Keratinocyte (primary cell): ENCODE results near the gene AHSP. TPM values are rescaled to one million over a fixed set of nuclear protein-coding genes. Genes with fewer than 3 reads are reported as not detected.

Source experiments
- DNase-seq: peaks from one replicate; pipeline ENCODE4 v3.0.0-alpha.2; 2011; ENCODE audit warnings: low read depth, missing footprints, low spot score
- FAIRE-seq: peaks from 2 replicates; lab custom pipeline; 2011; peaks lifted over from hg19 to GRCh38; lab: Jason Lieb, UNC
- H2AFZ ChIP-seq: 2 replicates; pipeline ENCODE4 v1.6.0; 2012; ENCODE audit warnings: low read length, control low read depth, inconsistent platforms; ENCODE audit not compliant: control insufficient read depth
- H3K27ac ChIP-seq: 2 replicates; pipeline ENCODE4 v1.5.1; 2011; ENCODE audit warnings: low read length; ENCODE audit not compliant: control insufficient read depth, insufficient read depth
- H3K27me3 ChIP-seq: 3 replicates; pipeline ENCODE4 v1.6.0; 2011; ENCODE audit warnings: low read length; ENCODE audit not compliant: control insufficient read depth, insufficient read depth; ENCODE audit errors: extremely low read depth
- H3K36me3 ChIP-seq, 2 experiments: 2 replicates in 1 of 2; 3 replicates in 1 of 2; pipeline ENCODE4 v1.5.1; 2011; ENCODE audit warnings: low read length in 2 of 2, mild to moderate bottlenecking in 1 of 2; ENCODE audit not compliant: control insufficient read depth in 2 of 2, insufficient read depth in 2 of 2; ENCODE audit errors: extremely low read depth in 1 of 2
- H3K4me1 ChIP-seq: 3 replicates; pipeline ENCODE4 v1.5.1; 2011; ENCODE audit warnings: low read length; ENCODE audit not compliant: control insufficient read depth, insufficient read depth; ENCODE audit errors: extremely low read depth
- H3K4me2 ChIP-seq: 3 replicates; pipeline ENCODE4 v1.6.0; 2011; ENCODE audit warnings: low read depth, low read length; ENCODE audit not compliant: control insufficient read depth, insufficient read depth; ENCODE audit errors: extremely low read depth
- H3K4me3 ChIP-seq, 3 experiments: fragments of 200-600 bp in 1 of 3; sonication (generic) in 1 of 3; 2 replicates in 2 of 3; 3 replicates in 1 of 3; pipeline ENCODE4 v1.5.1; 2011 to 2016; ENCODE audit warnings: low read length in 3 of 3, mild to moderate bottlenecking in 3 of 3, control low read depth in 2 of 3, inconsistent platforms in 1 of 3, low read depth in 1 of 3, mixed read lengths in 1 of 3, mixed run types in 1 of 3, moderate library complexity in 1 of 3; ENCODE audit not compliant: control insufficient read depth in 2 of 3, insufficient read depth in 2 of 3; ENCODE audit errors: extremely low read depth in 1 of 3
- H3K79me2 ChIP-seq: 2 replicates; pipeline ENCODE4 v1.6.0; 2012; ENCODE audit warnings: low read length; ENCODE audit not compliant: control insufficient read depth, insufficient read depth
- H3K9ac ChIP-seq: 3 replicates; pipeline ENCODE4 v1.6.0; 2011; ENCODE audit warnings: low read length; ENCODE audit not compliant: control insufficient read depth, insufficient read depth; ENCODE audit errors: extremely low read depth
- H3K9me1 ChIP-seq: 3 replicates; pipeline ENCODE4 v1.6.0; 2011; ENCODE audit warnings: low read length; ENCODE audit not compliant: control insufficient read depth, insufficient read depth; ENCODE audit errors: extremely low read depth
- H3K9me3 ChIP-seq: 2 replicates; pipeline ENCODE4 v1.5.1; 2012; ENCODE audit warnings: low read depth, low read length; ENCODE audit not compliant: control insufficient read depth
- H4K20me1 ChIP-seq: 3 replicates; pipeline ENCODE4 v1.6.0; 2011; ENCODE audit warnings: low read length; ENCODE audit not compliant: control insufficient read depth, insufficient read depth; ENCODE audit errors: extremely low read depth
- EZH2 ChIP-seq: IDR thresholded peaks from one replicate; pipeline ENCODE4 v1.6.1; 2012; ENCODE audit warnings: inconsistent platforms, mild to moderate bottlenecking, low read length, moderate library complexity
- dilution Hi-C: fragments of 300-500 bp; cut with MboI; formaldehyde crosslinking; loops from one replicate; pipeline ENCODE4 v1.7.0; 2020; ENCODE audit warnings: low sequenced_read_pairs; ENCODE audit not compliant: extremely low pct_ligation_motif_present
- polyA plus RNA-seq, 5 experiments: library from polyadenylated mRNA; depleted of rRNA in 3 of 5; stranded (reverse) in 3 of 5; stranded (forward) in 1 of 5; unstranded in 1 of 5; fragments of >200 nt; gene quantifications; 1 replicate in 1 of 5; 2 replicates in 3 of 5; 3 replicates in 1 of 5; pipeline versions ENCODE4 v1.2.1 to v1.2.3, GENCODE V29; 2011 to 2012; ENCODE audit warnings: missing spikeins in 2 of 5, low read depth in 1 of 5, low replicate concordance in 1 of 5
- TF ChIP-seq, protein P1 (sequence below), 3 experiments: IDR thresholded peaks in 1 of 3; conservative IDR thresholded peaks in 1 of 3; optimal IDR thresholded peaks in 1 of 3; 2 replicates in 2 of 3; 3 replicates in 1 of 3; pipeline versions ENCODE3 to v1.5.1; 2011; ENCODE audit warnings: low read length in 3 of 3, mild to moderate bottlenecking in 3 of 3, moderate library complexity in 2 of 3, control low read depth in 1 of 3, inconsistent platforms in 1 of 3; ENCODE audit not compliant: insufficient read depth in 2 of 3; ENCODE audit errors: extremely low read depth in 1 of 3

The AHSP gene
- polyA plus RNA-seq, 1 donor (not counting 4 experiments of a cell fraction or from before 2014, with no cell fraction given): not detected

DNA sequence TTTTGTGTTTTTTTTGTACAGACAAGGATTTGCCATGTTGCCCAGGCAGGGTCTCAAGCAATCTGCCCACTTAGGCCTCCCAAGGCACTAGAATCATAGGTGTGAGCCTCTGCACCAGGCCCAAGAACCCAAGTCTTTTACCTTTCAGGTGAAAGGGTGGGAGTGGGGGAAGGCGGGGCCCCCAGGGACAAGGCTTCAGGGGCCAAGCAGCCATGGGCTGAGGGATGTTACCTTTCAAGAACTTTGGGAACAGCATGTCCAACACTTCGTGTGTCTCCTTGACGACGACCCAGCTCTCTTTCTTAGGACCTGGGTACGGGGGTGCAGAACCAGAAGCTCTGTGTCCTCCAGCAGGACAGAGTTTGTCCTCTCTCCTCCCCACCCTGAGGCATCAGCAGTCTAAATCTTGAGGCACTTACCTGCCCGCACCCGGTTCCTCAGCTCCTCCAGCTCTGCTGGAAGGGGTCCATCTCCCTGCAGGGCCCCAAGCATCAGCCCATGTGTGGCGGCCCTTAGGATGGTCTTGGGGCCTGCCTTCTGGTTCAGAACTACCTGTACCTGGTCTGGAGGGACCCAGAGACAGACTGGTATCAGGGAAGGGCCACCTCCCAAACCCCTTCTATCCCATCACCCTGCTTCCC, 35.8 kb upstream of the AHSP start:
- no peak for DNase-seq
- no peak for TF ChIP-seq EZH2
- TF ChIP-seq, protein P1, sequence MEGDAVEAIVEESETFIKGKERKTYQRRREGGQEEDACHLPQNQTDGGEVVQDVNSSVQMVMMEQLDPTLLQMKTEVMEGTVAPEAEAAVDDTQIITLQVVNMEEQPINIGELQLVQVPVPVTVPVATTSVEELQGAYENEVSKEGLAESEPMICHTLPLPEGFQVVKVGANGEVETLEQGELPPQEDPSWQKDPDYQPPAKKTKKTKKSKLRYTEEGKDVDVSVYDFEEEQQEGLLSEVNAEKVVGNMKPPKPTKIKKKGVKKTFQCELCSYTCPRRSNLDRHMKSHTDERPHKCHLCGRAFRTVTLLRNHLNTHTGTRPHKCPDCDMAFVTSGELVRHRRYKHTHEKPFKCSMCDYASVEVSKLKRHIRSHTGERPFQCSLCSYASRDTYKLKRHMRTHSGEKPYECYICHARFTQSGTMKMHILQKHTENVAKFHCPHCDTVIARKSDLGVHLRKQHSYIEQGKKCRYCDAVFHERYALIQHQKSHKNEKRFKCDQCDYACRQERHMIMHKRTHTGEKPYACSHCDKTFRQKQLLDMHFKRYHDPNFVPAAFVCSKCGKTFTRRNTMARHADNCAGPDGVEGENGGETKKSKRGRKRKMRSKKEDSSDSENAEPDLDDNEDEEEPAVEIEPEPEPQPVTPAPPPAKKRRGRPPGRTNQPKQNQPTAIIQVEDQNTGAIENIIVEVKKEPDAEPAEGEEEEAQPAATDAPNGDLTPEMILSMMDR (optimal IDR thresholded peaks at IDR 0.05 in 1 of 3, IDR thresholded peaks at IDR 0.05 in 1 of 3, conservative IDR thresholded peaks at IDR 0.05 in 1 of 3; ENCODE audit: extremely low read depth in 1 of 3, insufficient read depth in 2 of 3, low read length in 3 of 3): no peak
- no peak overlapping the region for H2AFZ ChIP-seq
- H3K36me3 ChIP-seq: peaks cover 0 to 12% of the 10 kb centered on the region in 2 experiments
- no peak overlapping the region for H3K4me2 ChIP-seq
- peaks cover 3% of the 10 kb centered on the region for H3K27me3 ChIP-seq
- no peaks in the 10 kb centered on the region for H3K79me2 ChIP-seq
- H3K27ac ChIP-seq: no peak overlapping the region
- peaks cover 14% of the 10 kb centered on the region for H3K4me1 ChIP-seq
- FAIRE-seq: no peak
- dilution Hi-C loops: no loop called here
- H3K4me3 ChIP-seq: no peak overlapping the region
- H3K9me1 ChIP-seq: no peaks in the 10 kb centered on the region
- H4K20me1 ChIP-seq: no peaks in the 10 kb centered on the region
- H3K9me3 ChIP-seq: no peaks in the 10 kb centered on the region
- no peak overlapping the region for H3K9ac ChIP-seq

DNA sequence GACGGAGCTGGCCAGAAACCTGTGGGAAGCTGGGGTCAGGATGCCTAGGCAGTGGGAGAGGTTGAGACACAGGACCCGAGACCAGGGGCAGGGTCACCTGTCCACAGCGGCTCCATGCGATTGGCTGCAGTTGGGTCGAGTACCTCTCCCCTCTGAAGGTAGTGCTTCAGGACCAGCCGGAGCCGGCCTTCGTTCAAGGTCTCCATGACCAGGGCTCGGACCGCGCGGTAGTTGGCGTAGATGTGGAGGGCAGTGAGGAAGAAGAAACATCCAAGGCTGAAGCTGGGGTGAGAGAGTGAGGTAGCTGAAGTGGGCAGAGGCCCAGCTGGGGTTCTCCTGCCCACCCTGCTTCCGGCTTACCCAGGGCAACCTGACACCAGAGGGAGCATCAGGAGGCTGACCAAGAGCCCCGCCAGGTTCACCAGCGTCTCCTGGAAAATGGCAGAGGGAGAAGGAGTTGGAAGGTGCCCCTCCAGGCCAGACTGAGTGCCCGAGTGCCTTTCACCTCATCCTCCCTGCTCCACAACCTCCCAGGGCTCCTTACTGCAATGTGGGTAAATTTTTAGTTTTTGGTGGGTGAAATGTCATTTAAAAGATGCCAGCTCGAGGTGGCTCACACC, 34.1 kb upstream of the AHSP start:
- no peak for FAIRE-seq
- Histone ChIP-seq H3K9ac (no peak overlapping the region), H3K4me2 (no peak overlapping the region)

More for the DNA sequence above, 34.1 kb upstream of the AHSP start:
- DNase-seq: no peak
- Histone ChIP-seq H3K27ac (no peak overlapping the region), H3K9me1 (no peaks in the 10 kb centered on the region), H3K4me1 (no peaks in the 10 kb centered on the region), H3K79me2 (no peaks in the 10 kb centered on the region), H4K20me1 (no peaks in the 10 kb centered on the region), H3K4me3 (no peak overlapping the region), H3K27me3 (no peaks in the 10 kb centered on the region), H2AFZ (no peak overlapping the region), H3K9me3 (no peaks in the 10 kb centered on the region), H3K36me3 (peaks cover 9 to 21% of the 10 kb centered on the region in 2 experiments)
- dilution Hi-C loops: no loop called here
- no peak for TF ChIP-seq EZH2
- TF ChIP-seq, protein P1 (optimal IDR thresholded peaks at IDR 0.05 in 1 of 3, IDR thresholded peaks at IDR 0.05 in 1 of 3, conservative IDR thresholded peaks at IDR 0.05 in 1 of 3; ENCODE audit: extremely low read depth in 1 of 3, insufficient read depth in 2 of 3, low read length in 3 of 3): no peak
